Left kidney (tissue), 2 donors: ENCODE measurements around the gene CARD10. TPM values are rescaled to one million over a fixed set of nuclear protein-coding genes. Genes with fewer than 3 reads are reported as not detected.

ENCODE experiments used
- DNase-seq: peaks from one replicate; pipeline ENCODE4 v3.0.0-alpha.2; 2013
- polyA plus RNA-seq: library from polyadenylated mRNA; unstranded; fragments of 120-200 nt; gene quantifications from one replicate; pipeline ENCODE4 v1.2.1, GENCODE V29; 2013; ENCODE audit not compliant: insufficient read length

The CARD10 gene
- polyA plus RNA-seq, 1 donor: 20.3 TPM

DNA sequence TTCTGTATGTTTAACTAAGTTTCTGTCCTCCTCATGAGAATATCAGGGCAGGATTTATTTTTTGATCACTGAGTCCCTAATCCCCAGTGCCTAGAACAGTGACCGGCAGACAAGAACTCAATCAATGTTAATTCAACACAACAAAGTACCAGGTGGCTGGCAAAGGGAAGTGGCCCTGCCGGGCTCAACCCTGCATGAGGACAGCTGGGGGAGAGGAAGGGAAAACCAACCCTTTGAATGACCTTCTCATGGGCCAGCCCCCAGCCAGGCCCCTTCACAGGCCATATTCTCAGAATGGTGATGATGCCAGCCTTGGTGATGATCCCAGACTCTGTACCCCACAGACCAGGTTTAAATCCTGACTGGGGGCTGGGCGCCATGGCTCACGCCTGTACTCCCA lies 31.6 kb downstream of the CARD10 start:
- no peak for DNase-seq

- DNase-seq: no peak
Measured at GRCh38 chr22:37487129-37487528, 32.1 kb downstream of the CARD10 start.

DNA sequence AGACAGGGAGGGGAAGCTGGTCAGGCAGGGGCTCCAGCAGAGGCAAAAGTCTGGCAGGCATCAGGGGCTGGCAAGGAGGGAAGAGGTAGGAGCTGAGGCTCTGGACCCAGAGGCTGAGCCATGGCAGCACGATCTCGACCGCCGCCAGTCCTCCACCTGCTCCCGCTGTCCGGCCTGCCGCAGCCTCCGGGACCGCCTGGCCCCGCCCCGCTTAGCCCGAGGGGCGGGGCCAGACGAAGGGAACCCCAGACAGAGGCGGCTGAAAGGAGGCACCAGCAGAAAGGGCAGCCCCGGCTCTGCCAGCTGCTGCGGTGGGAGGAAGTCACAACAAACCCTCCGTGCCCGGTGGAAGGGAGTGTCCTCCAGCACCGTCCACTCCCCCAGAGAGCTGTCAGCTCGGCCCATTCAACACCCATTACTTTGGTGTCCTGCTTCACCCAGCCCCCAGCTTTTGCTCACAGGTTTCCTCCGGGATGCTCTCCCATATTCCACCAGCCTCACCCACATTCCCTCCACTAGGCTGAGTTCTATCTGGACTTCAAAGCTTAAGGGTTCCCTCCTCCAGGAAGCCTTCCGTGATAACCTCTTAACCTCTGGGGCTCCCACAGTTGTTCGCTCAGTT lies 32.9 kb downstream of the CARD10 start, which contains the start of gene MFNG:
MFNG (minus strand) TSS at position 161 of the 622 bp plus-strand sequence. CDS start 207 bp downstream, outside the sequence.
- DNase-seq: peak; percentile 78

DNA sequence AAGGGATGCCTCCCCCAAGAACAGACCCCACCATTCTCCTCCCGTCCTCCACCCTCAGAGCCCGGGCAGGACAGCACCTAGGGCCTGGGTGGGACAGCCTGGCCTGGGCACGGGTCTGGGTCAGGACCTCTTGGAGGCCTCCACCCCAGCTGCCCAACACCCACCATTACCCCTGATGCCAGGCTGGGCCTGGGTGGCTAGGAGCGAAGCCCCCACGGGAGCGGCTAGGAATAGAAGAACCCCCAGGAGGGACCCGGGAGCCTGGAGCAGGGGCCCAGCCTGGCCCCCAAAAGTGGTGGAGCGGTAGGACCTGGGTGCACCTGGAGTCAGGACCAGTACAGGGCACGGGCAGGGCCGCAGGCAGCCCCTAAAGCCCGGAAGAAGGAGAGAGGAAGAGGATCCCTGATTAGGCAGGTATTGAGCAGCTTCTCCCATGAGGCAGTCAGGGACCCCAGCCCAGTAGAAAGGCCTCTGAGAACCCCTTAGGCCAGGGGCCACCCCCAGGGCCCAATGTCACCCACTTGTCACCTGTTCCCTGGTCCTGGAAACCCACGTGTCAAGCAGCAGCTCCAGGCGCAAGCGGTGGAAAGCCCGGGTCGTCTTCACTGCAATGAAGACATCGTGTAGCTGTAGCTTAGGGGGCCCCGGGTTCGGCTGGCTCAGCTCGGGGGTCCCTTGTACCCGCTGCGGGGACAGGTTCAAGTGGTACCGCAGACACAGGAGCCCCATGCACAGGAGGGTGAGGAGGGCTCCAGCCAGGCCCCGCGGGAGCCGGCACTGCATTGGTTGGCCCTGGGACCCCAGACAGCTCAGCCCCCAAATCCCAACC lies 33.6 kb downstream of the CARD10 start:
- DNase-seq: no peak

- no peak for DNase-seq
Measured at GRCh38 chr22:37484480-37485394, 34.5 kb downstream of the CARD10 start.

GRCh38 chr22:37483050-37483449 lies 36.2 kb downstream of the CARD10 start:
- DNase-seq: no peak

DNA sequence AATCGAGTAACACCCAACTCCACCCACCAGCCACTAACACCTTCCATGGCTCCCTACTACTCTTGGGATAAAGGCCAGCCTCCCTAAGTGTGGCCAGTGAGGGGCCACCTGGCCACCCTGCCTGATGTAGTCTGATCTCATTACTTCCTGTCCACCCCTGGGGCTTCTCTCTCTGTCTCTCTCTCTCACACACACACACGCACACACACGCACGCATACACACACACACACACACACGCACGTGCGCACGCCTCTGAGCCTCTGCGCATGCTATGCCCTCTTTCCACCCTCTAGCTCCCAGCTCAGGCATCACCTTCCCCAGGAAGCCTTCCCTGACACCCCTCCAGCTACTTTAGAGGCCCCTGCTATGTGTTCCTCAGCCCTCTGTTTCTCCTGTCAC lies 37.0 kb downstream of the CARD10 start:
- DNase-seq: no peak

DNA sequence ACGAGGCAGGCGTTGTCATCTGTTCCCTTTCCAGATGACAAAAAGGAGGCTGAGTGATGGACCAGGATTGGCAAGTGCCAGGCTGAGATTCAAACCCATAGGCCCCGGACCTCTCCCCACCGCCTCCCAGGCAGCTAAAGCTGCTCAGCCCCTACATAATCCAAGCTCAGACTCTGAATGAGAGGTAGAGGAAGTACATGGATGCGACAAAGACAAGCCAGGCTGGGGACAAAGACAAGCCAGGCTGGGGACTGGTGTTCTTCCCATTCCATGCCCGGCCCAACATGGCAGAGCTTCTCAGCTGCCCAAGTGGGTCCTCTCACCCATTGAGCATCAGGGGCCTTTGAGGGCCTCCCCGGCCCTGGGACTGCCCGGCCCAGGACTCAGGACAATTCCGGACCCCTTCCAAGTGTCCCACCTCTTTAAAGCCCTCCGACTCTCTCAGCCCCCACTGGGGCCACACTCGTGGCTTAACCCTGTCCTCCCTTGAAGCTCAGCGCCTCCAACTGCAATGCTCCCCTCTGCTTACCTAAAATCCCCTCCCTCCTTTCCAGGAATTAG lies 37.8 kb downstream of the CARD10 start:
- DNase-seq: no peak

DNA sequence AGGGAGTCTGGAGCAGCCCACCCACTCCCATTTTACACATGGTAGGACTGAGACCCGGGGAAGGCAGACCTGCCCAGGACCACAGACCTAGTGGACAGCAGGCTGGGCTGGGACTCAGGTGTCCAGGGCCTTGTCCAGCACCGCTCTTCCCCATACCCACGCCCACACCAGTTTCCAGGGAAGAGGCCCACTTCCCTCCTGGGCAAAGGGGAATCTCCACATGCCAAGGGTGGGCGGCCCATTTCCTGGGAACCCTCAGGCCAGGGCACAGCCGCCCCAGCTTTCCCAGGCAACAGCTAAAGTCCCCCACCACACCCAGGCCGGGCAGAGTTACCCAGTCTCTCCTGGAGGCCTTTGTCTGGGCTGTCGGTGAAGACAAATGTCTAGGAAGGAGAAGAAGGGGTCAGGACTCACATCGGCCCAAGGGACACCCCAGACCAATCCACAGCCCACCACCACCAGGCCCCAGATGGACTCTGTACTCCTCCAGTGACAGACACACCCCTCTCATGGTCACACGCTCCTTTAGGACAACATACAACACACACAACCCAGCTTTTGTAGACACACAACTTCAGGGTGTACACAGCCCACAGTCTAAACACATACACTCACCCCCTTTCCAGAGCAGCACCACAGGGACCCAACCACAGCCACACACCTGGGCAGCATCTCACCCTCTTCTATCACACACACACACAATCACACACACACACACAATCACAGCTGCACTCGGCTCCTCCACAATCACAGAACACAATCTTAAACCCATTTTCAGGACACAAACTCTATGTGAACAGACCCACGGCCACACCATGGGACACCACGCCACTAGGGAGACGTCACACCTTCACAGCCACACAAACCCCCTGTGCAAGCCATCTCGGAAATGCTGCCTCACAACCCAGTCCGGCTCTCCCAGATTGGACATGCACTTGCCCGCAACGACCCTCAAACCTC lies 38.5 kb downstream of the CARD10 start:
- no peak for DNase-seq

- no peak for DNase-seq
Measured at GRCh38 chr22:37479196-37479595, 40.0 kb downstream of the CARD10 start.

- DNase-seq: no peak
Measured at GRCh38 chr22:37476389-37477329, 42.6 kb downstream of the CARD10 start.

- DNase-seq: no peak
Measured at GRCh38 chr22:37474447-37475090, 44.6 kb downstream of the CARD10 start.

GRCh38 chr22:37473437-37473946 lies 45.7 kb downstream of the CARD10 start:
- no peak for DNase-seq

GRCh38 chr22:37472418-37473006 lies 46.7 kb downstream of the CARD10 start:
- DNase-seq: no peak

DNA sequence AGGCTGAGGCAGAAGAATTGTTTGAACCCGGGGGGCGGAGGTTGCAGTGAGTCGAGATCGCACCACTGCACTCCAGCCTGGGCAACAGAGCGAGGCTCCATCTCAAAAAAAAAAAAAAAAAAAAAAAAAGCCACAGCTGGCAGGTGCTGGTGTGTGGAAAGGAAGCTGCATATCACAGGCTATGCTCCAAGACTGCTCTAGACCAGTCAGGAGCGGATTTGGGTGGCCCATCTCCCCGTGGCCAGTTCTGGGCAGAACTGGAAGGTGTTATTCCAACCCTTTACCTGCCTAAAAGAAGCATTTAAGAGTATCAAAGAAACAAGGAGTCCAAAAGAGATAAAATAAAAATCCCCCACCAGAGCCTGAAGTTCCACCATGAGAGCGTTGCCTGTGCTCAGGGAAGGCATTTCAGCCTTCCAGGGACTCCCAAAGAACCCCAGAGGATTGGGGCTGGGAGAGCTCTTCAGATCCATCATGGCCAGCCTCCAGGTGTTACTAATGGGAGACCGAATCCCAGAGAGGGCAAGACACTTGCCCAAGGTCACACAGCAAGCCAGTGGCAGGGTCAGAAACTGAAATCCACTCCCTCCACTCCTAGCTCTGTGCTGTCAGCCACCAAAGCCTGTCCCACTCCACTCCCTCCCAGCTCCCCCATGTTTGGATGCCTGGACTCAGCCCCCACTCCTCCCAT lies 47.3 kb downstream of the CARD10 start:
- DNase-seq: no peak

DNA sequence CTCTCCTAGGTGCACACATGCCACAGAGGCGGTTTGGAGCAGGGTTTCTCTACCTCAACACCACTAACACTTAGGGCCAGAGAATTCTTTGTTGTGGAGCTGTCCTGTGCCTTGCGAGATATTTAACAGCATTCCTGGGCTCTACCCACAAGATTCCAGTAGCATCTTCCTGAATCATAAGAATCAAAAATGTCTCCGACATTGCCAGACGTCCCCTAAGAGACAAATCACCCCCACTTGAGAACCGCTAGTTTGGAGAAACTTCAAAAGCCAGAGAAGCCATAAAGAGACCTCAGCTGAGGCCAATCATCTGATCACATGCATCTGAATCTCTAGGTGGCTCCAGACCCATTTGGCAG lies 49.1 kb downstream of the CARD10 start:
- DNase-seq: no peak

GRCh38 chr22:37469416-37470086 lies 49.7 kb downstream of the CARD10 start:
- no peak for DNase-seq
